ENCODE measurements around the gene DLL3. TPM values are rescaled to one million over a fixed set of nuclear protein-coding genes. Genes with fewer than 3 reads are reported as not detected.

DLL3 gene
- total and polyA plus RNA-seq, 2 experiments from 2014 or later: 1.2 to 2.1 TPM

DNA sequence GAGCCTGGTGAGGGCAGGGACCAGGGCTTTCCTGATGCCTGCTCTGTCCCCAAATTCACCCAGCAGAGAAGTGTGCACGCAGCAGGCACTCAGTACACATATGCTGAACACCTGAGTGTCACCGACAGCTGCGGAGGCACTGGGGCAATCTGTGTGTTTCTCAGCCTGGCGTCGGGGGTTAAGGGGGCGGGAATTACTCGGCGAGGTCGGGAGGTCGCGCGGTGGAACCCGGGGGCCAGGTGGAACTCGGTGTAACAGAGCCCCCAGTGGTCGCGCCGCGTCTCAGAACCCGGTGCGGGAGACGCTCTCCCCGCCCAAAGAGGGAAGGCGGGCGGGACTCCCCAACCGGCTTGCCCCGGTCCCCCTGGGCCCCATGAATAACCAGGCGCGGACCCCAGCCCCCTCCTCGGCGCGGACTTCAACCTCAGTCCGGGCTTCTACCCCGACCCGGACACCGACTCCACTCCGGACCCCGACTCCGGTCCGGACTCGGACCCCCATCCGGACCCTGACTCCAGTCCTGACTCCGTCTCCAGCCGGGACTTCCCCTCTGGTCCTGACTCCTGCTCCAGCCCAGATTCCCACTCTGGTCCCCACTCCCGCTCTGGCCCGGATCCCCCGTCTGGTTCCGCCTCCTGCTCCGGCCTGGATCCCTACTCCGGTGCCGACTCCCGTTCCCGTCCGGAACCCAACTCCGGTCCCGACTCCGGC lies 16.2 kb downstream of the DLL3 start, which contains the start of gene SELENOV:
Gene SELENOV, plus strand, starts transcription at position 300 of the 711 bp plus-strand sequence. Its CDS starts 74 bp downstream, at position 374.
- Histone ChIP-seq H3K79me2 (ENCODE audit: insufficient read depth) (no peaks in the 10 kb centered on the region), H3K36me3 (ENCODE audit: low read depth) (no peaks in the 10 kb centered on the region), H3K4me1 (ENCODE audit: insufficient read depth) (no peaks in the 10 kb centered on the region), H2AFZ (peak within 1 kb of the TSS; percentile 10; the same call in 1 of the 2 replicates), H3K4me2 (ENCODE audit: unreplicated experiment) (peak within 1 kb of the TSS; percentile 20), H3K4me3 (peak within 1 kb of the TSS; percentile 25; the same call in 1 of the 2 replicates), H4K20me1 (ENCODE audit: insufficient read depth) (no peaks in the 10 kb centered on the region), H3K9me3 (ENCODE audit: low read depth) (no peaks in the 10 kb centered on the region), H3K9me2 (ENCODE audit: insufficient read depth) (no peaks in the 10 kb centered on the region), H3K27ac (no peak within 1 kb of the TSS), H3K9ac (no peak within 1 kb of the TSS), H3K27me3 (replicated peaks; ENCODE audit: insufficient read depth) (peaks cover 37% of the 10 kb centered on the region), H3F3A (ENCODE audit: insufficient read depth) (no peaks in the 10 kb centered on the region)
- 2% methylated on average over 35 to 52 of the region's 56 CpGs for WGBS, 2 experiments (ENCODE audit: low coverage in 1 of 2, low lambda C conversion rate in 2 of 2, missing lambda C conversion rate in 2 of 2)
- in situ Hi-C loops (cut with MboI): no loop called here
- no peak for DNase-seq
- TF ChIP-seq EZH2phosphoT487 (IDR thresholded peaks at IDR 0.05; ENCODE audit: insufficient read depth, low read depth) (no peak), EZH2 (IDR thresholded peaks at IDR 0.05; ENCODE audit: insufficient read depth, poor library complexity, severe bottlenecking) (peak; percentile 95)

DNA sequence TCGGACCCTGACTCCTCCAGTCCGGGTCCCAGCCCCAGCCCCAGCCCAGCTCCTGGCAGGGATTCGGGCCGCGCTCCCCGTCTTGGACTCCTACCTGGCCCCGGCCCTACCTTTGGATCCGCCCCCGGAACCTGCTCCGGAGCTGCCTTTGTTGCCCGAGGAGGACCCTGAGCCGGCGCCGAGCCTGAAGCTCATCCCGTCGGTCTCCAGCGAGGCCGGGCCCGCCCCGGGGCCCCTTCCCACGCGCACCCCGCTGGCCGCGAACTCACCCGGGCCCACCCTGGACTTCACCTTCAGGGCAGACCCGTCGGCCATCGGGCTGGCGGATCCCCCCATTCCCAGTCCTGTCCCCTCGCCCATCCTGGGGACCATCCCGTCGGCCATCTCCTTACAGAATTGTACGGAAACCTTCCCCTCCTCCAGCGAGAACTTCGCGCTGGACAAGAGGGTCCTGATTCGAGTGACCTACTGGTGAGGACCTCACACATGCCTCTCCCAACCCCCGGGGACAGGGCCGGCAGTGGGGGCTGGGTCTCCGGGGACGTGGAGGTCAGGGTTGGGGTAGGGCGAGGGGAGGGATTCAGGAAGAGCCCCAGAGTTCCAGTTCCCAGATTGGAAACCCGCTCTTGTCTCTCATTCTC lies 16.9 kb downstream of the DLL3 start:
- H3K9ac ChIP-seq: no peak overlapping the region
- H3K79me2 ChIP-seq (ENCODE audit: insufficient read depth): no peaks in the 10 kb centered on the region
- peak overlapping the region; percentile 20 for H3K4me2 ChIP-seq (ENCODE audit: unreplicated experiment)
- H3K9me3 ChIP-seq (ENCODE audit: low read depth): no peaks in the 10 kb centered on the region
- no peaks in the 10 kb centered on the region for H3K9me2 ChIP-seq (ENCODE audit: insufficient read depth)
- H3F3A ChIP-seq (ENCODE audit: insufficient read depth): no peaks in the 10 kb centered on the region
- WGBS, 2 experiments (ENCODE audit: low coverage in 1 of 2, low lambda C conversion rate in 2 of 2, missing lambda C conversion rate in 2 of 2): 9% methylated on average over 38 of the region's 44 CpGs
- H4K20me1 ChIP-seq (ENCODE audit: insufficient read depth): no peaks in the 10 kb centered on the region
- peak; percentile 75; the same call in 1 of the 2 replicates for TF ChIP-seq EZH2phosphoT487 (IDR thresholded peaks at IDR 0.05; ENCODE audit: insufficient read depth, low read depth)
- peak; percentile 58 for TF ChIP-seq EZH2 (IDR thresholded peaks at IDR 0.05; ENCODE audit: insufficient read depth, poor library complexity, severe bottlenecking)
- H3K4me1 ChIP-seq (ENCODE audit: insufficient read depth): no peaks in the 10 kb centered on the region
- H3K36me3 ChIP-seq (ENCODE audit: low read depth): no peaks in the 10 kb centered on the region
- in situ Hi-C loops (cut with MboI): no loop called here
- peak overlapping the region; percentile 10; the same call in 1 of the 2 replicates for H2AFZ ChIP-seq
- no peak for DNase-seq
- peak overlapping the region; percentile 25; the same call in 1 of the 2 replicates for H3K4me3 ChIP-seq
- H3K27ac ChIP-seq: no peak overlapping the region
- peaks cover 37% of the 10 kb centered on the region for H3K27me3 ChIP-seq (replicated peaks; ENCODE audit: insufficient read depth)

DNA sequence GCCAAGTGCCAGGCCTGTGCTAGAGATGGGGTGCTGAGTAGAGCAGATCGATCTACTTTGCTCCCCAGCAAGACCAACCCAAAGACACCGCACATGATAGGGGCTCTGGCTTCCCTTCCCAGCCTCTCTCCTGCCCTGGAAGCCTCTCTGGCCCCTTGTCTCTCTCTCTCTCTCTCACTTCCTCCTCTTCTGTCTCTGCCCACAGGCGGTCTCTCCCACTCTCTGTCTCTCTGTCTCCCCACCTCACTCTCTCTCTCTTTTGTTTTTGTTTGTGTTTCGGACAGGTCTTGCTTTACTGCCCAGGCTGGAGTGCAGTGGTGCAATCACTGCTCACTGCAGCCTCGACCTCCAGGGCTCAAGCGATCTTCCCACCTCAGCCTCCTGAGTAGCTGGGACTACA lies 17.5 kb downstream of the DLL3 start:
- no peak overlapping the region for H3K4me2 ChIP-seq (ENCODE audit: unreplicated experiment)
- no peaks in the 10 kb centered on the region for H3K9me2 ChIP-seq (ENCODE audit: insufficient read depth)
- H2AFZ ChIP-seq: no peak overlapping the region
- in situ Hi-C loops (cut with MboI): no loop called here
- H3K79me2 ChIP-seq (ENCODE audit: insufficient read depth): no peaks in the 10 kb centered on the region
- no peak overlapping the region for H3K4me3 ChIP-seq
- no peak overlapping the region for H3K9ac ChIP-seq
- H3K4me1 ChIP-seq (ENCODE audit: insufficient read depth): no peaks in the 10 kb centered on the region
- H4K20me1 ChIP-seq (ENCODE audit: insufficient read depth): no peaks in the 10 kb centered on the region
- WGBS, 2 experiments (ENCODE audit: low coverage in 1 of 2, low lambda C conversion rate in 2 of 2, missing lambda C conversion rate in 2 of 2): 52 to 55% methylated on average over 6 of the region's 6 CpGs
- H3K9me3 ChIP-seq (ENCODE audit: low read depth): no peaks in the 10 kb centered on the region
- peaks cover 37% of the 10 kb centered on the region for H3K27me3 ChIP-seq (replicated peaks; ENCODE audit: insufficient read depth)
- no peak for DNase-seq
- H3K27ac ChIP-seq: no peak overlapping the region
- no peaks in the 10 kb centered on the region for H3F3A ChIP-seq (ENCODE audit: insufficient read depth)
- no peaks in the 10 kb centered on the region for H3K36me3 ChIP-seq (ENCODE audit: low read depth)
- TF ChIP-seq EZH2 (IDR thresholded peaks at IDR 0.05; ENCODE audit: insufficient read depth, poor library complexity, severe bottlenecking): no peak
- no peak for TF ChIP-seq EZH2phosphoT487 (IDR thresholded peaks at IDR 0.05; ENCODE audit: insufficient read depth, low read depth)

DNA sequence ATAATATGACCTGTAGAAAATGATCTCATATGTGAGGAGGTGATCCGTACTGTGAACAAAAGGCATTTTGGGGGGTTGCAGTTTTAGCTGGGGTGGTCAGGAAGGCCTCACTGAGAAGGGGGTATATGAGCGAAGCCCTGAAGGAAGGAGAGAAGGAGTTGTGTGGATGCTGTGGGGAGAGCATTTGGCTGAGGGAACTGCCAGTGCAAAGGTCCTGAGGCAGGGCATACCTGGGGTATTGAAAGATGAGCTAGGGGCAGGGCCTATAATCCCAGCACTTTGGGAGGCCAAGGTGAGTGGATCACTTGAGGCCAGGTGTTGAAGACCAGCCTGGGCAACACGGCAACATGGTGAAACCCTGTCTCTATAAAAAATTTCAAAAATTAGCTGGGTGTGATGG lies 18.7 kb downstream of the DLL3 start:
- no peak for DNase-seq
- Histone ChIP-seq H3K9me3 (ENCODE audit: low read depth) (no peaks in the 10 kb centered on the region), H3F3A (ENCODE audit: insufficient read depth) (no peaks in the 10 kb centered on the region), H3K4me2 (ENCODE audit: unreplicated experiment) (no peak overlapping the region), H3K27me3 (replicated peaks; ENCODE audit: insufficient read depth) (peaks cover 37% of the 10 kb centered on the region), H2AFZ (no peak overlapping the region), H4K20me1 (ENCODE audit: insufficient read depth) (no peaks in the 10 kb centered on the region), H3K27ac (no peak overlapping the region), H3K9me2 (ENCODE audit: insufficient read depth) (no peaks in the 10 kb centered on the region), H3K4me3 (no peak overlapping the region), H3K79me2 (ENCODE audit: insufficient read depth) (no peaks in the 10 kb centered on the region), H3K9ac (no peak overlapping the region), H3K4me1 (ENCODE audit: insufficient read depth) (no peaks in the 10 kb centered on the region), H3K36me3 (ENCODE audit: low read depth) (no peaks in the 10 kb centered on the region)
- TF ChIP-seq EZH2phosphoT487 (IDR thresholded peaks at IDR 0.05; ENCODE audit: insufficient read depth, low read depth): no peak
- in situ Hi-C loops (cut with MboI): no loop called here
- WGBS, 2 experiments (ENCODE audit: low coverage in 1 of 2, low lambda C conversion rate in 2 of 2, missing lambda C conversion rate in 2 of 2): 63 to 74% methylated on average over 3 of the region's 3 CpGs
